Endothelial cell of umbilical vein (primary cell): ENCODE measurements around the gene TMEM225B. TPM values are rescaled to one million over a fixed set of nuclear protein-coding genes. Genes with fewer than 3 reads are reported as not detected.

Source experiments
- BruUV-seq: library from RNA; stranded (reverse); fragments of 400-500 nt; replicated peaks from 2 replicates; lab custom pipeline; 2021; lab: Mats Ljungman, UMichigan
- CTCF ChIA-PET: fragments of 300-600, 350-600 bp; sonication (Branson Sonifier 250); formaldehyde crosslinking; loops from one replicate; lab custom pipeline; 2021; ENCODE audit warnings: antibody characterized with exemption, inconsistent platforms; lab: Charles Lee
- POLR2A ChIA-PET: fragments of 300-600, 350-600 bp; sonication (Branson Sonifier 250); formaldehyde crosslinking; loops from one replicate; lab custom pipeline; 2021; ENCODE audit warnings: antibody characterized with exemption, inconsistent platforms; lab: Charles Lee
- DNase-seq: peaks from one replicate; pipeline ENCODE4 v3.0.0-alpha.2; 2011; ENCODE audit warnings: low read depth, low spot score
- FAIRE-seq: peaks from 2 replicates; lab custom pipeline; 2011; peaks lifted over from hg19 to GRCh38; lab: Jason Lieb, UNC
- H2AFZ ChIP-seq: 2 replicates; pipeline ENCODE4 v1.6.0; 2012; ENCODE audit warnings: low read depth, low read length, control low read depth, inconsistent platforms
- H3K27ac ChIP-seq: 2 replicates; pipeline ENCODE4 v1.5.1; 2011; ENCODE audit warnings: low read depth, mild to moderate bottlenecking, control low read depth, low read length, moderate library complexity; ENCODE audit not compliant: insufficient read depth
- H3K27me3 ChIP-seq, 2 experiments: 2 replicates each; pipeline versions ENCODE4 v1.6.0 to v1.6.1; 2011; ENCODE audit warnings: low read length in 2 of 2, mixed read lengths in 1 of 2; ENCODE audit not compliant: control insufficient read depth in 2 of 2, insufficient read depth in 2 of 2
- H3K36me3 ChIP-seq, 2 experiments: 2 replicates in 1 of 2; 3 replicates in 1 of 2; pipeline ENCODE4 v1.5.1; 2011; ENCODE audit warnings: low read length in 2 of 2, mild to moderate bottlenecking in 1 of 2, moderate library complexity in 1 of 2; ENCODE audit not compliant: control insufficient read depth in 2 of 2, insufficient read depth in 2 of 2; ENCODE audit errors: extremely low read depth in 1 of 2
- H3K4me1 ChIP-seq: 3 replicates; pipeline ENCODE4 v1.5.1; 2011; ENCODE audit warnings: mild to moderate bottlenecking, low read length; ENCODE audit not compliant: control insufficient read depth, insufficient read depth; ENCODE audit errors: extremely low read depth
- H3K4me2 ChIP-seq: 2 replicates; pipeline ENCODE4 v1.6.1; 2011; ENCODE audit warnings: low read length, control low read depth, mixed read lengths; ENCODE audit not compliant: insufficient read depth
- H3K4me3 ChIP-seq, 3 experiments: fragments of 200-600 bp in 1 of 3; sonication (generic), shearing (Covaris generic) in 1 of 3; replicated peaks in 1 of 3; 2 replicates each; pipeline ENCODE4 v1.5.1; 2011 to 2016; ENCODE audit warnings: control low read depth in 3 of 3, low read length in 3 of 3, mild to moderate bottlenecking in 2 of 3, inconsistent platforms in 1 of 3, low read depth in 1 of 3, moderate library complexity in 1 of 3; ENCODE audit not compliant: insufficient read depth in 1 of 3
- H3K79me2 ChIP-seq: 2 replicates; pipeline ENCODE4 v1.6.0; 2012; ENCODE audit warnings: low read length, inconsistent platforms; ENCODE audit not compliant: control insufficient read depth, insufficient read depth
- H3K9ac ChIP-seq: replicated peaks from 2 replicates; pipeline ENCODE3; 2011; ENCODE audit warnings: low read length, control low read depth; ENCODE audit not compliant: insufficient read depth; ENCODE audit errors: extremely low read depth
- H3K9me1 ChIP-seq: replicated peaks from 3 replicates; pipeline ENCODE4 v1.6.0; 2011; ENCODE audit warnings: mild to moderate bottlenecking, low read length; ENCODE audit not compliant: control insufficient read depth, insufficient read depth; ENCODE audit errors: extremely low read depth
- H3K9me3 ChIP-seq: replicated peaks from 2 replicates; pipeline ENCODE4 v1.5.1; 2012; ENCODE audit warnings: low read length, inconsistent platforms; ENCODE audit not compliant: control insufficient read depth, insufficient read depth
- H4K20me1 ChIP-seq: replicated peaks from 2 replicates; pipeline ENCODE3; 2011; ENCODE audit warnings: mild to moderate bottlenecking, low read length; ENCODE audit not compliant: control insufficient read depth, insufficient read depth; ENCODE audit errors: extremely low read depth
- EZH2 ChIP-seq: IDR thresholded peaks from 2 replicates; pipeline ENCODE4 v1.6.1; 2012; ENCODE audit warnings: borderline replicate concordance, low read depth, mild to moderate bottlenecking, moderate library complexity, low read length, inconsistent platforms; ENCODE audit not compliant: severe bottlenecking
- FOS ChIP-seq: IDR thresholded peaks from 2 replicates; pipeline ENCODE4 v1.6.1; 2011; ENCODE audit warnings: mild to moderate bottlenecking, low read length, moderate library complexity, borderline replicate concordance; ENCODE audit not compliant: insufficient read depth
- GATA2 ChIP-seq: IDR thresholded peaks from 2 replicates; pipeline ENCODE4 v1.7.0; 2011; ENCODE audit warnings: low read depth, mild to moderate bottlenecking, moderate library complexity, mixed read lengths, low read length; ENCODE audit not compliant: insufficient read length, insufficient read depth
- JUN ChIP-seq: IDR thresholded peaks from 2 replicates; pipeline ENCODE4 v1.6.1; 2011; ENCODE audit warnings: borderline replicate concordance, low read depth; ENCODE audit not compliant: insufficient read length, insufficient read depth
- MYC ChIP-seq: IDR thresholded peaks from one replicate; pipeline ENCODE4 v1.6.1; 2011; ENCODE audit warnings: mild to moderate bottlenecking, low read depth, low read length
- POLR2A ChIP-seq: IDR thresholded peaks from 2 replicates; pipeline ENCODE4 v1.6.1; 2012; ENCODE audit warnings: low read depth, mild to moderate bottlenecking, control low read depth, low read length
- POLR2AphosphoS5 ChIP-seq: IDR thresholded peaks from 2 replicates; pipeline ENCODE4 v1.6.1; 2012; ENCODE audit warnings: low read depth, mild to moderate bottlenecking, control low read depth, low read length, moderate library complexity; ENCODE audit not compliant: insufficient read depth
- dilution Hi-C: fragments of 300-500 bp; cut with MboI; formaldehyde crosslinking; loops from one replicate; pipeline ENCODE4 v1.15.0; 2019; ENCODE audit warnings: low sequenced_read_pairs; ENCODE audit not compliant: extremely low pct_ligation_motif_present
- intact Hi-C: fragments of 100-400 bp; cut with micrococcal nuclease; formaldehyde crosslinking; loops from one replicate; pipeline ENCODE4 v1.10.0; 2022
- polyA plus RNA-seq, 4 experiments: library from polyadenylated mRNA; depleted of rRNA in 3 of 4; stranded (reverse) in 3 of 4; unstranded in 1 of 4; fragments of >200 nt; gene quantifications; 2 replicates each; pipeline versions ENCODE4 v1.2.1 to v1.2.3, GENCODE V29; 2011 to 2012; ENCODE audit warnings: missing spikeins in 1 of 4
- total RNA-seq: library from RNA; stranded (reverse); gene quantifications from 2 replicates; pipeline ENCODE4 v1.2.3, GENCODE V29; 2021
- TF ChIP-seq, protein P1 (sequence below), 2 donors: IDR thresholded peaks; 1 replicate in 1 of 2; 2 replicates in 1 of 2; pipeline ENCODE4 v1.5.1; 2011; ENCODE audit warnings: low read length in 2 of 2, mild to moderate bottlenecking in 2 of 2, moderate library complexity in 2 of 2, control low read depth in 1 of 2, inconsistent platforms in 1 of 2, low read depth in 1 of 2; ENCODE audit not compliant: insufficient read depth in 1 of 2; ENCODE audit errors: extremely low read depth in 1 of 2
- TF ChIP-seq, protein P2 (sequence below): IDR thresholded peaks from 2 replicates; pipeline ENCODE4 v1.6.1; 2011; ENCODE audit not compliant: insufficient read depth, insufficient read length

TMEM225B gene
- total and polyA plus RNA-seq, 2 donors (not counting 3 experiments of a cell fraction or from before 2014, with no cell fraction given) = 0.29 TPM; not detected in 1

- no TSS peak for BruUV-seq
- no peak overlapping the region for H2AFZ ChIP-seq
- ChIA-PET POLR2A (no interaction called here), CTCF (interaction anchor here (1.4 kb wide), 1 partner anchor 9 kb away, joined by 3 read pairs; no protein-coding TSS in a partner anchor)
- H3K4me2 ChIP-seq = no peak overlapping the region
- no peaks in the 10 kb centered on the region for H3K9me3 ChIP-seq
- H3K36me3 ChIP-seq = no peaks in the 10 kb centered on the region
- no peaks in the 10 kb centered on the region for H3K9me1 ChIP-seq
- dilution Hi-C loops (no loop called here), intact Hi-C loops (no loop called here)
- H3K9ac ChIP-seq = no peak overlapping the region
- TF ChIP-seq, protein P1, sequence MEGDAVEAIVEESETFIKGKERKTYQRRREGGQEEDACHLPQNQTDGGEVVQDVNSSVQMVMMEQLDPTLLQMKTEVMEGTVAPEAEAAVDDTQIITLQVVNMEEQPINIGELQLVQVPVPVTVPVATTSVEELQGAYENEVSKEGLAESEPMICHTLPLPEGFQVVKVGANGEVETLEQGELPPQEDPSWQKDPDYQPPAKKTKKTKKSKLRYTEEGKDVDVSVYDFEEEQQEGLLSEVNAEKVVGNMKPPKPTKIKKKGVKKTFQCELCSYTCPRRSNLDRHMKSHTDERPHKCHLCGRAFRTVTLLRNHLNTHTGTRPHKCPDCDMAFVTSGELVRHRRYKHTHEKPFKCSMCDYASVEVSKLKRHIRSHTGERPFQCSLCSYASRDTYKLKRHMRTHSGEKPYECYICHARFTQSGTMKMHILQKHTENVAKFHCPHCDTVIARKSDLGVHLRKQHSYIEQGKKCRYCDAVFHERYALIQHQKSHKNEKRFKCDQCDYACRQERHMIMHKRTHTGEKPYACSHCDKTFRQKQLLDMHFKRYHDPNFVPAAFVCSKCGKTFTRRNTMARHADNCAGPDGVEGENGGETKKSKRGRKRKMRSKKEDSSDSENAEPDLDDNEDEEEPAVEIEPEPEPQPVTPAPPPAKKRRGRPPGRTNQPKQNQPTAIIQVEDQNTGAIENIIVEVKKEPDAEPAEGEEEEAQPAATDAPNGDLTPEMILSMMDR (IDR thresholded peaks at IDR 0.05; ENCODE audit: extremely low read depth in 1 of 2, insufficient read depth in 1 of 2, low read depth in 1 of 2, low read length in 2 of 2) = no peak
- TF ChIP-seq MYC (no peak), EZH2 (no peak), FOS (no peak), POLR2AphosphoS5 (no peak), GATA2 (no peak), POLR2A (no peak), JUN (no peak)
- TF ChIP-seq, protein P2, sequence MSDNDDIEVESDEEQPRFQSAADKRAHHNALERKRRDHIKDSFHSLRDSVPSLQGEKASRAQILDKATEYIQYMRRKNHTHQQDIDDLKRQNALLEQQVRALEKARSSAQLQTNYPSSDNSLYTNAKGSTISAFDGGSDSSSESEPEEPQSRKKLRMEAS = no peak
- H3K79me2 ChIP-seq = no peaks in the 10 kb centered on the region
- no peak overlapping the region for H3K27ac ChIP-seq
- no peak overlapping the region for H3K4me3 ChIP-seq
- H3K4me1 ChIP-seq = no peaks in the 10 kb centered on the region
- DNase-seq = no peak
- H3K27me3 ChIP-seq = peaks cover 6 to 7% of the 10 kb centered on the region in 2 experiments
- no peaks in the 10 kb centered on the region for H4K20me1 ChIP-seq
- no peak for FAIRE-seq
These were observed 9.5 kb downstream of the TMEM225B start for GRCh38 chr7:99607548-99607947.
